ENCODE data around the gene GMDS.

The GMDS gene

DNA sequence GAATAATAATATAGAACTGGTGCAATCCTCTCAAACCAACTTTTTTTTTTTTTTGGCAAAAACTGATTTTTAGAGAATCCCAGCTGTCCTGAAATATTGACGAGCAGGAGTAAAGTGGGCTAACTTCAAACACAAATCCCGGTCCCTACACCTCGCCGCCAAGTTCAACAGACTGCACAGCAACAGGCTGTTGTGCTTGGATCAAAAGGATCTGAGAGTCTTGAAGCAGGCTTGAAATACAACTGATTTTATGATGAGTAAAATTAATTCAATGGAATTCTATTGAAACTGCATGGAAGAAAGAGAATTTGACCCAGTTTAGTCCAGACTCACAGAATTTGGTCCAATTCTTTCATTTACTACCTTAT lies 463.6 kb downstream of the GMDS start:
- no peak overlapping the region for H2BK15ac ChIP-seq (ENCODE audit: low read depth, poor library complexity, severe bottlenecking)
- H2BK5ac ChIP-seq (ENCODE audit: low read depth, low read length, poor library complexity, severe bottlenecking), result no peak overlapping the region
- no peak for DNase-seq
- H4K91ac ChIP-seq (ENCODE audit: low read length), result no peak overlapping the region
- no peak overlapping the region for H2AFZ ChIP-seq (ENCODE audit: low read depth, low read length)
- H4K8ac ChIP-seq (ENCODE audit: low read length), result no peak overlapping the region
- H2BK12ac ChIP-seq (ENCODE audit: low read length in 2 of 2), result no peak overlapping the region
- no peaks in the 10 kb centered on the region for H3K9me3 ChIP-seq (ENCODE audit: control insufficient read depth, low read length)
- H3K79me1 ChIP-seq (replicated peaks; ENCODE audit: low read length, poor library complexity, severe bottlenecking), result peaks cover 6% of the 10 kb centered on the region
- H3K23ac ChIP-seq (ENCODE audit: low read length in 2 of 2), result no peak overlapping the region
- no peak overlapping the region for H3K9ac ChIP-seq (ENCODE audit: low read length)
- H3K27ac ChIP-seq (ENCODE audit: low read length, poor library complexity, severe bottlenecking), result no peak overlapping the region
- no peak overlapping the region for H2AK5ac ChIP-seq (ENCODE audit: low read length, severe bottlenecking)
- H3K4me2 ChIP-seq (ENCODE audit: low read length, poor library complexity, severe bottlenecking), result no peak overlapping the region
- H3K4me3 ChIP-seq (ENCODE audit: insufficient read depth in 1 of 2, low read depth in 1 of 2, low read length in 2 of 2), result no peak overlapping the region
- H3K36me3 ChIP-seq (ENCODE audit: control insufficient read depth in 1 of 2, insufficient read depth in 2 of 2, low read depth in 1 of 2, low read length in 2 of 2), result peaks cover 0 to 11% of the 10 kb centered on the region in 2 experiments
- H2BK120ac ChIP-seq (ENCODE audit: low read depth, low read length), result no peak overlapping the region
- no peaks in the 10 kb centered on the region for H3K27me3 ChIP-seq (ENCODE audit: control insufficient read depth in 1 of 2, insufficient read depth in 1 of 2, low read length in 2 of 2)
- H3K4ac ChIP-seq (ENCODE audit: low read depth in 1 of 2, low read length in 2 of 2), result no peak overlapping the region
- H3K4me1 ChIP-seq (ENCODE audit: control insufficient read depth, insufficient read depth, low read depth, low read length), result peaks cover 14% of the 10 kb centered on the region
- WGBS, result 100% methylated on average over 4 of the region's 4 CpGs
- no peak overlapping the region for H3K14ac ChIP-seq (ENCODE audit: low read length in 2 of 2)
- no peak overlapping the region for H3K18ac ChIP-seq (ENCODE audit: low read depth in 1 of 2, low read length in 2 of 2)

GRCh38 chr6:1781152-1781816 lies 464.1 kb downstream of the GMDS start:
- Histone ChIP-seq H3K79me1 (replicated peaks; ENCODE audit: low read length, poor library complexity, severe bottlenecking) (peaks cover 6% of the 10 kb centered on the region), H3K27ac (ENCODE audit: low read length, poor library complexity, severe bottlenecking) (no peak overlapping the region), H2BK15ac (ENCODE audit: low read depth, poor library complexity, severe bottlenecking) (no peak overlapping the region), H3K27me3 (ENCODE audit: control insufficient read depth in 1 of 2, insufficient read depth in 1 of 2, low read length in 2 of 2) (no peaks in the 10 kb centered on the region), H3K18ac (ENCODE audit: low read depth in 1 of 2, low read length in 2 of 2) (no peak overlapping the region), H3K36me3 (ENCODE audit: control insufficient read depth in 1 of 2, insufficient read depth in 2 of 2, low read depth in 1 of 2, low read length in 2 of 2) (peaks cover 0 to 11% of the 10 kb centered on the region in 2 experiments), H3K4me1 (ENCODE audit: control insufficient read depth, insufficient read depth, low read depth, low read length) (peaks cover 14% of the 10 kb centered on the region), H2AFZ (ENCODE audit: low read depth, low read length) (no peak overlapping the region), H2BK12ac (ENCODE audit: low read length in 2 of 2) (no peak overlapping the region), H3K4me3 (ENCODE audit: insufficient read depth in 1 of 2, low read depth in 1 of 2, low read length in 2 of 2) (no peak overlapping the region), H2AK5ac (ENCODE audit: low read length, severe bottlenecking) (no peak overlapping the region), H3K23ac (ENCODE audit: low read length in 2 of 2) (no peak overlapping the region), H3K4me2 (ENCODE audit: low read length, poor library complexity, severe bottlenecking) (no peak overlapping the region), H3K4ac (ENCODE audit: low read depth in 1 of 2, low read length in 2 of 2) (no peak overlapping the region), H4K8ac (ENCODE audit: low read length) (no peak overlapping the region), H3K14ac (ENCODE audit: low read length in 2 of 2) (no peak overlapping the region), H2BK5ac (ENCODE audit: low read depth, low read length, poor library complexity, severe bottlenecking) (no peak overlapping the region), H4K91ac (ENCODE audit: low read length) (no peak overlapping the region), H2BK120ac (ENCODE audit: low read depth, low read length) (no peak overlapping the region), H3K9ac (ENCODE audit: low read length) (no peak overlapping the region), H3K9me3 (ENCODE audit: control insufficient read depth, low read length) (no peaks in the 10 kb centered on the region)
- WGBS, result 91% methylated on average over 11 of the region's 11 CpGs
- DNase-seq, result no peak

DNA sequence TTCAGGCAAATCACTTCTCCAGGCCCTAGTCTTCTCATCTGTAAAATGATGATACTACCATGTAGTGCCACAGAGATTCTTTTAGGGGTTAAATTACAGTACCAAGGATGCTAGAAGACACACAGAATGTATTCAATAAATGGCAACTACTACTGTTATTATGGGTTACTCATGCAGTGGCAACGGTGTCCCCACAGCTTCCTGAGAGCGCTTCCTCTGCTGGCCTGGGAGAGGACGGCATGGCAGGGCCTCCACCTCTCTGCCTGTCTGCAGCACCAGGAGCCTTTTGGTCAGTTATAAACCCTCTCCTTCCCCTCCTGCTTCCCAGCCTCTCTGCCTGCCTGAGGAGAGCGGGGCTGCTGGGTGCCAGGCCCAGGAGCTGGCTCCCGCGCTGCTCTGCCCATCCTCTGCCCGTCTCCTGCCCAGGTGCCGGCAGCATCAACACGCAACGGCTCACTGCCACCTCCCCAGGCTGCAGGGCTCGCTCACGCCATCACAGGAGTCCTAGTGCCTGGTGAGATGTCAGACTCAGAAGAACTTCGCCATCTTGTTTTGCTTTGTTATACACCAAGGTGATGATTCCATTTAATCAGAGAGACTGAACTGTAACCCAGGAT lies 465.0 kb downstream of the GMDS start:
- Histone ChIP-seq H3K14ac (ENCODE audit: low read length in 2 of 2) (no peak overlapping the region), H3K9ac (ENCODE audit: low read length) (no peak overlapping the region), H3K27me3 (ENCODE audit: control insufficient read depth in 1 of 2, insufficient read depth in 1 of 2, low read length in 2 of 2) (no peaks in the 10 kb centered on the region), H2BK120ac (ENCODE audit: low read depth, low read length) (no peak overlapping the region), H3K79me1 (replicated peaks; ENCODE audit: low read length, poor library complexity, severe bottlenecking) (peaks cover 6% of the 10 kb centered on the region), H3K4me2 (ENCODE audit: low read length, poor library complexity, severe bottlenecking) (no peak overlapping the region), H4K8ac (ENCODE audit: low read length) (no peak overlapping the region), H2AFZ (ENCODE audit: low read depth, low read length) (no peak overlapping the region), H3K23ac (ENCODE audit: low read length in 2 of 2) (no peak overlapping the region), H3K4me1 (ENCODE audit: control insufficient read depth, insufficient read depth, low read depth, low read length) (peaks cover 14% of the 10 kb centered on the region), H3K4ac (ENCODE audit: low read depth in 1 of 2, low read length in 2 of 2) (no peak overlapping the region), H2BK12ac (ENCODE audit: low read length in 2 of 2) (no peak overlapping the region), H3K36me3 (ENCODE audit: control insufficient read depth in 1 of 2, insufficient read depth in 2 of 2, low read depth in 1 of 2, low read length in 2 of 2) (peaks cover 0 to 8% of the 10 kb centered on the region in 2 experiments), H3K18ac (ENCODE audit: low read depth in 1 of 2, low read length in 2 of 2) (no peak overlapping the region), H3K9me3 (ENCODE audit: control insufficient read depth, low read length) (no peaks in the 10 kb centered on the region), H2AK5ac (ENCODE audit: low read length, severe bottlenecking) (no peak overlapping the region), H2BK5ac (ENCODE audit: low read depth, low read length, poor library complexity, severe bottlenecking) (no peak overlapping the region), H2BK15ac (ENCODE audit: low read depth, poor library complexity, severe bottlenecking) (no peak overlapping the region), H3K27ac (ENCODE audit: low read length, poor library complexity, severe bottlenecking) (no peak overlapping the region), H4K91ac (ENCODE audit: low read length) (no peak overlapping the region), H3K4me3 (ENCODE audit: insufficient read depth in 1 of 2, low read depth in 1 of 2, low read length in 2 of 2) (peak overlapping the region in 1 of 2 experiments; percentile 3)
- no peak for DNase-seq
- whole genome bisulfite sequencing, result 95% methylated on average over 13 of the region's 13 CpGs

- no peak overlapping the region for H3K23ac ChIP-seq (ENCODE audit: low read length in 2 of 2)
- H3K9ac ChIP-seq (ENCODE audit: low read length), result no peak overlapping the region
- H4K91ac ChIP-seq (ENCODE audit: low read length), result no peak overlapping the region
- WGBS, result 71% methylated on average over 9 of the region's 10 CpGs
- peak overlapping the region in 1 of 2 experiments; percentile 46 for H3K14ac ChIP-seq (ENCODE audit: low read length in 2 of 2)
- H2BK5ac ChIP-seq (ENCODE audit: low read depth, low read length, poor library complexity, severe bottlenecking), result no peak overlapping the region
- H3K36me3 ChIP-seq (ENCODE audit: control insufficient read depth in 1 of 2, insufficient read depth in 2 of 2, low read depth in 1 of 2, low read length in 2 of 2), result peaks cover 0 to 6% of the 10 kb centered on the region in 2 experiments
- no peak overlapping the region for H3K18ac ChIP-seq (ENCODE audit: low read depth in 1 of 2, low read length in 2 of 2)
- H4K8ac ChIP-seq (ENCODE audit: low read length), result no peak overlapping the region
- H2BK120ac ChIP-seq (ENCODE audit: low read depth, low read length), result no peak overlapping the region
- H3K27ac ChIP-seq (ENCODE audit: low read length, poor library complexity, severe bottlenecking), result no peak overlapping the region
- H3K9me3 ChIP-seq (ENCODE audit: control insufficient read depth, low read length), result no peaks in the 10 kb centered on the region
- no peak for DNase-seq
- no peak overlapping the region for H3K4me2 ChIP-seq (ENCODE audit: low read length, poor library complexity, severe bottlenecking)
- H2BK15ac ChIP-seq (ENCODE audit: low read depth, poor library complexity, severe bottlenecking), result no peak overlapping the region
- no peak overlapping the region for H2AK5ac ChIP-seq (ENCODE audit: low read length, severe bottlenecking)
- H3K4me3 ChIP-seq (ENCODE audit: insufficient read depth in 1 of 2, low read depth in 1 of 2, low read length in 2 of 2), result no peak overlapping the region
- H3K79me1 ChIP-seq (replicated peaks; ENCODE audit: low read length, poor library complexity, severe bottlenecking), result peaks cover 6% of the 10 kb centered on the region
- H3K4me1 ChIP-seq (ENCODE audit: control insufficient read depth, insufficient read depth, low read depth, low read length), result peaks cover 18% of the 10 kb centered on the region
- no peaks in the 10 kb centered on the region for H3K27me3 ChIP-seq (ENCODE audit: control insufficient read depth in 1 of 2, insufficient read depth in 1 of 2, low read length in 2 of 2)
- no peak overlapping the region for H2AFZ ChIP-seq (ENCODE audit: low read depth, low read length)
- no peak overlapping the region for H2BK12ac ChIP-seq (ENCODE audit: low read length in 2 of 2)
- no peak overlapping the region for H3K4ac ChIP-seq (ENCODE audit: low read depth in 1 of 2, low read length in 2 of 2)
Observed at GRCh38 chr6:1778686-1779235, 466.6 kb downstream of the GMDS start.

Data from mesenchymal stem cell (in vitro differentiated cells and primary cell).